Neural progenitor cell (in vitro differentiated cells): ENCODE results near the gene SCAPER. TPM values are rescaled to one million over a fixed set of nuclear protein-coding genes. Genes with fewer than 3 reads are reported as not detected.

ENCODE experiments used
- DNase-seq: peaks from one replicate; pipeline ENCODE4 v3.0.0-alpha.2; 2016; ENCODE audit warnings: low spot score
- H2AFZ ChIP-seq: fragments of 200-600 bp; sonication (generic); replicated peaks from 2 replicates; pipeline ENCODE4 v1.6.1; 2016; ENCODE audit warnings: antibody characterized with exemption
- H3F3A ChIP-seq: fragments of 200-600 bp; sonication (generic); 2 replicates; pipeline ENCODE4 v1.6.1; 2016; ENCODE audit warnings: antibody characterized with exemption, low read depth
- H3K27ac ChIP-seq: fragments of 200-600 bp; sonication (generic); 2 replicates; pipeline ENCODE4 v1.5.1; 2016; ENCODE audit warnings: mild to moderate bottlenecking
- H3K27me3 ChIP-seq: fragments of 200-600 bp; sonication (generic); 2 replicates; pipeline ENCODE4 v1.6.1; 2016; ENCODE audit warnings: mild to moderate bottlenecking, moderate library complexity
- H3K36me3 ChIP-seq: fragments of 200-600 bp; sonication (generic); 2 replicates; pipeline ENCODE4 v1.5.1; 2016
- H3K4me1 ChIP-seq: fragments of 200-600 bp; sonication (generic); 2 replicates; pipeline ENCODE4 v1.6.1; 2016; ENCODE audit warnings: mixed run types
- H3K4me2 ChIP-seq: fragments of 200-600 bp; sonication (generic); 2 replicates; pipeline ENCODE4 v1.6.1; 2016
- H3K4me3 ChIP-seq: fragments of 200-600 bp; sonication (generic); 2 replicates; pipeline ENCODE4 v1.5.1; 2016
- H3K79me2 ChIP-seq: fragments of 200-600 bp; sonication (generic); 2 replicates; pipeline ENCODE4 v1.6.1; 2016; ENCODE audit warnings: low read depth
- H3K9ac ChIP-seq: fragments of 200-600 bp; sonication (generic); 2 replicates; pipeline ENCODE4 v1.6.1; 2016
- H3K9me3 ChIP-seq: fragments of 200-600 bp; sonication (generic); 2 replicates; pipeline ENCODE4 v1.5.1; 2016; ENCODE audit warnings: low read depth
- H4K20me1 ChIP-seq: fragments of 200-600 bp; sonication (generic); 2 replicates; pipeline ENCODE4 v1.6.1; 2016; ENCODE audit warnings: low read depth
- H3K27ac Mint-ChIP-seq: 3 replicates; pipeline ENCODE4 v1.8.0; 2021; ENCODE audit warnings: mixed read lengths
- H3K27me3 Mint-ChIP-seq: 2 replicates; pipeline ENCODE4 v1.8.0; 2022; ENCODE audit warnings: low read depth, mild to moderate bottlenecking, inconsistent platforms, moderate library complexity, mixed read lengths; ENCODE audit not compliant: insufficient read depth
- H3K36me3 Mint-ChIP-seq: 3 replicates; pipeline ENCODE4 v1.8.0; 2021; ENCODE audit warnings: mixed read lengths
- H3K4me1 Mint-ChIP-seq: 3 replicates; pipeline ENCODE4 v1.8.0; 2021; ENCODE audit warnings: mixed read lengths
- H3K4me3 Mint-ChIP-seq: 3 replicates; pipeline ENCODE4 v1.8.0; 2021; ENCODE audit warnings: mild to moderate bottlenecking, moderate library complexity, mixed read lengths
- H3K9me3 Mint-ChIP-seq: 3 replicates; pipeline ENCODE4 v1.8.0; 2020; ENCODE audit warnings: mixed read lengths
- EZH2 ChIP-seq: fragments of 200-600 bp; sonication (generic); IDR thresholded peaks from 2 replicates; pipeline ENCODE4 v1.6.1; 2017; ENCODE audit warnings: antibody characterized with exemption, mild to moderate bottlenecking, moderate library complexity
- EZH2phosphoT487 ChIP-seq: fragments of 200-600 bp; sonication (generic); IDR thresholded peaks from 2 replicates; pipeline ENCODE4 v1.6.1; 2017; ENCODE audit warnings: antibody characterized with exemption
- total RNA-seq: library from RNA; depleted of rRNA; stranded (reverse); fragments of >200 nt; gene quantifications from 2 replicates; pipeline ENCODE4 v1.2.3, GENCODE V29; 2015; ENCODE audit warnings: low replicate concordance
- TF ChIP-seq, protein P1 (sequence below): fragments of 200-600 bp; sonication (generic); IDR thresholded peaks from 2 replicates; pipeline ENCODE4 v1.5.1; 2017; ENCODE audit warnings: antibody characterized with exemption, mild to moderate bottlenecking

The SCAPER gene
- total RNA-seq, 1 donor from 2014 or later = 20.4 TPM

DNA sequence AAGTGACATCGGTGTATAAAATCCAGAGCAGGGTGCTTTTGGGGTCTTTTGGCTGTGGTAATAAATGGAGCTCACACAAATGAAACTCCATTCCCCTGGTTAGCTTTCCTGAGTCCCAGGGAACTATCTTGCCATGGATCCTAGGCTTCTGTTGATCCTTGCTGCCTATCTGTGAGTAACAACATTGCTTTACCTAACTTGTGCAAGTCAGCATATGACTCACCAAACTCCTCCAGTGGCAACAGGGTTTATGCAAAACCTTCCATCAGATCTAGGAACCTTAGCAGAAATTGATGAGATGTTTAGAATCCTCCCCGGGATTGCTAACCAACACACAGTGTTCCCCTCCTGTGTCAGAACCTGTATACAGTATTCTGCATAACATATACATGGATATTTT lies 105.4 kb downstream of the SCAPER start:
- no peak overlapping the region for H3K27ac Mint-ChIP-seq
- H3K4me1 Mint-ChIP-seq = peaks cover 4% of the 10 kb centered on the region
- no peak overlapping the region for H3K4me3 Mint-ChIP-seq

DNA sequence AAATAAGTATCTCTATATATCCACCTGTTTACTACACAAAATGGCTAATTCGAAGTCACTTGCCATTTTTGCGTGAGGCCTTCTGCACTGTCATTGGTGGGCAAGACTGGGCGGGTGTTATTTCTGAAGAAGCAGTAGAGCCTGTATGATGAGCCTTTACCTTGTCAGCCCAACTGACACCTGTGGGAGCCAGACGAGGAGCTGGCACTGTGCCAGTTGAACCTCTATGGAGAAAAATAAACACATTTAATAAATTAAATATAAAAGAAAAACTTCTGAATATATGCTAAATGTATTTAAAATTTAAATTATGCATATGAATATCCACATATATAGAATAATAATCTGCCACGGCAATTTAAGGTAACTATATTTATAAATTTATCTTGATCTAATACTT lies 109.9 kb downstream of the SCAPER start:
- H3K9me3 ChIP-seq = peaks cover 6% of the 10 kb centered on the region
- Mint-ChIP-seq H3K27me3 (no peaks in the 10 kb centered on the region), H3K27ac (no peak overlapping the region), H3K9me3 (no peaks in the 10 kb centered on the region), H3K36me3 (peaks cover 24% of the 10 kb centered on the region), H3K4me3 (no peak overlapping the region), H3K4me1 (no peaks in the 10 kb centered on the region)
- H3K9ac ChIP-seq = no peak overlapping the region
- H3K36me3 ChIP-seq = peaks cover 4% of the 10 kb centered on the region
- H2AFZ ChIP-seq = no peak overlapping the region
- no peaks in the 10 kb centered on the region for H3K79me2 ChIP-seq
- H3K27ac ChIP-seq = no peak overlapping the region
- no peak overlapping the region for H3K4me3 ChIP-seq
- no peaks in the 10 kb centered on the region for H3K4me1 ChIP-seq
- no peaks in the 10 kb centered on the region for H3F3A ChIP-seq
- H4K20me1 ChIP-seq = no peaks in the 10 kb centered on the region
- no peak for DNase-seq
- TF ChIP-seq, protein P1, sequence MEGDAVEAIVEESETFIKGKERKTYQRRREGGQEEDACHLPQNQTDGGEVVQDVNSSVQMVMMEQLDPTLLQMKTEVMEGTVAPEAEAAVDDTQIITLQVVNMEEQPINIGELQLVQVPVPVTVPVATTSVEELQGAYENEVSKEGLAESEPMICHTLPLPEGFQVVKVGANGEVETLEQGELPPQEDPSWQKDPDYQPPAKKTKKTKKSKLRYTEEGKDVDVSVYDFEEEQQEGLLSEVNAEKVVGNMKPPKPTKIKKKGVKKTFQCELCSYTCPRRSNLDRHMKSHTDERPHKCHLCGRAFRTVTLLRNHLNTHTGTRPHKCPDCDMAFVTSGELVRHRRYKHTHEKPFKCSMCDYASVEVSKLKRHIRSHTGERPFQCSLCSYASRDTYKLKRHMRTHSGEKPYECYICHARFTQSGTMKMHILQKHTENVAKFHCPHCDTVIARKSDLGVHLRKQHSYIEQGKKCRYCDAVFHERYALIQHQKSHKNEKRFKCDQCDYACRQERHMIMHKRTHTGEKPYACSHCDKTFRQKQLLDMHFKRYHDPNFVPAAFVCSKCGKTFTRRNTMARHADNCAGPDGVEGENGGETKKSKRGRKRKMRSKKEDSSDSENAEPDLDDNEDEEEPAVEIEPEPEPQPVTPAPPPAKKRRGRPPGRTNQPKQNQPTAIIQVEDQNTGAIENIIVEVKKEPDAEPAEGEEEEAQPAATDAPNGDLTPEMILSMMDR = no peak
- TF ChIP-seq EZH2phosphoT487 = no peak
- TF ChIP-seq EZH2 = no peak
- H3K4me2 ChIP-seq = no peak overlapping the region
- H3K27me3 ChIP-seq = no peaks in the 10 kb centered on the region

More for the DNA sequence above, 105.4 kb downstream of the SCAPER start:
- Mint-ChIP-seq H3K27me3 (no peaks in the 10 kb centered on the region), H3K9me3 (no peaks in the 10 kb centered on the region), H3K36me3 (peaks cover 9% of the 10 kb centered on the region)
- H3K4me3 ChIP-seq = no peak overlapping the region
- no peak overlapping the region for H3K27ac ChIP-seq
- no peak overlapping the region for H3K4me2 ChIP-seq
- H3K36me3 ChIP-seq = peaks cover 4% of the 10 kb centered on the region
- H4K20me1 ChIP-seq = no peaks in the 10 kb centered on the region
- no peaks in the 10 kb centered on the region for H3K9me3 ChIP-seq
- no peaks in the 10 kb centered on the region for H3K79me2 ChIP-seq
- H3K4me1 ChIP-seq = peaks cover 18% of the 10 kb centered on the region
- TF ChIP-seq, protein P1 = no peak
- no peak for TF ChIP-seq EZH2phosphoT487
- TF ChIP-seq EZH2 = no peak
- no peaks in the 10 kb centered on the region for H3K27me3 ChIP-seq
- no peak overlapping the region for H3K9ac ChIP-seq
- no peak for DNase-seq
- H2AFZ ChIP-seq = no peak overlapping the region
- H3F3A ChIP-seq = peaks cover 12% of the 10 kb centered on the region

DNA sequence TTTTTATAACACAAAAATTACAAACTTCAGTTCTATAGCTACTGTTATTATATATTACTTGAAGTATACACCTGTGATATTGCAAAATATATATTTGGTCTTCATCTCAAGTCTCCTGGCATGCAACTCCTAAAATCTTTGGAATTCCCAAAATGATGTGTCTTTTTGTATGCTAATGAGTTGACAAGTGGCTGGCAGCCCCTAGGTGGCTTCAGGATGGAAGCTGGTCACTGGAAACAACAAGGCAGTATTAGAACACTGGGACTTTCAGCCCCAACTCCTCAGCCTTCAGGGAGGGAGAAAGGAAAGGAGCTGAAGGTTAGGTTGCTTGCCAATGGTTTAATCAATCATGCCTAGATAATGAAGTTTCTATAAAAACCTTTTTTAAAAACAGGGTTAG lies 112.0 kb downstream of the SCAPER start:
- H3K4me3 Mint-ChIP-seq = no peak overlapping the region
- no peak overlapping the region for H3K4me2 ChIP-seq
- no peak overlapping the region for H2AFZ ChIP-seq
- H3K9ac ChIP-seq = no peak overlapping the region
- H3K27me3 ChIP-seq = no peaks in the 10 kb centered on the region
- no peaks in the 10 kb centered on the region for H3K79me2 ChIP-seq
- TF ChIP-seq EZH2 (no peak), EZH2phosphoT487 (no peak)
- TF ChIP-seq, protein P1 = no peak
- no peak overlapping the region for H3K27ac ChIP-seq
- H3K27ac Mint-ChIP-seq = no peak overlapping the region
- H4K20me1 ChIP-seq = no peaks in the 10 kb centered on the region
- H3K9me3 Mint-ChIP-seq = no peaks in the 10 kb centered on the region
- no peak for DNase-seq
- H3K36me3 ChIP-seq = peaks cover 4% of the 10 kb centered on the region
- no peaks in the 10 kb centered on the region for H3F3A ChIP-seq
- no peaks in the 10 kb centered on the region for H3K27me3 Mint-ChIP-seq
- peaks cover 6% of the 10 kb centered on the region for H3K9me3 ChIP-seq
- H3K4me1 Mint-ChIP-seq = no peaks in the 10 kb centered on the region
- H3K36me3 Mint-ChIP-seq = peaks cover 20% of the 10 kb centered on the region
- no peaks in the 10 kb centered on the region for H3K4me1 ChIP-seq
- no peak overlapping the region for H3K4me3 ChIP-seq
